ENCODE measurements around the gene ZMYM3. TPM values are rescaled to one million over a fixed set of nuclear protein-coding genes. Genes with fewer than 3 reads are reported as not detected.

ZMYM3 gene
- total and polyA plus RNA-seq, 9 of the 15 experiments (the other 6 are each of a cell fraction or from before 2014, with no cell fraction given): 4.3 to 36.3 (median 16.8) TPM

GRCh38 chrX:71227370-71228062, 26.4 kb downstream of the ZMYM3 start:
- peaks cover 2 to 19% of the 10 kb centered on the region in 2 experiments; a peak in 3 of 5 replicates for H3K27me3 ChIP-seq (ENCODE audit: control insufficient read depth in 2 of 2, insufficient read depth in 2 of 2, low read length in 2 of 2)
- no peak overlapping the region for H3K9ac ChIP-seq (ENCODE audit: insufficient read depth in 1 of 2, low read depth in 2 of 2, low read length in 2 of 2)
- ATAC-seq (peak; percentile 63), DNase-seq (ENCODE audit: extremely low read depth in 1 of 4, low spot score in 3 of 4) (peak in 1 of 4 experiments; percentile 23), FAIRE-seq (no peak)
- intact Hi-C loops (cut with micrococcal nuclease) (loop anchor here (2.0 kb wide), 1 partner anchor 55 kb away; the partner anchor contains the start of gene NONO), in situ Hi-C loops (cut with MboI) (no loop called here)
- H3K36me3 ChIP-seq (ENCODE audit: control insufficient read depth, insufficient read depth, low read length): no peaks in the 10 kb centered on the region
- ChIA-PET CTCF (ENCODE audit: low intra/inter-chr PET ratio) (no interaction called here), POLR2A (interaction anchor here (1.2 kb wide), 1 partner anchor 138 kb away, joined by 4 read pairs; the partner anchor contains the start of gene TAF1)
- no peak for TF ChIP-seq E2F1 (CRISPR knock-in tag; IDR thresholded peaks at IDR 0.05)
- no peak for TF ChIP-seq ZNF217 (CRISPR knock-in tag; IDR thresholded peaks at IDR 0.05)
- peak in 1 of 2 experiments; percentile 37; a peak in 2 of 4 replicates for TF ChIP-seq RAD21 (CRISPR knock-in tag; conservative IDR thresholded peaks at IDR 0.05 in 1 of 2, IDR thresholded peaks at IDR 0.05 in 1 of 2)
- TF ChIP-seq REST (IDR thresholded peaks at IDR 0.05; ENCODE audit: borderline replicate concordance): peak; percentile 13; the same call in 1 of the 2 replicates
- TF ChIP-seq REST (CRISPR knock-in tag; IDR thresholded peaks at IDR 0.05; ENCODE audit: low read depth): no peak
- peak; percentile 25 to 42 (median 38); a peak in 4 of 6 replicates for TF ChIP-seq CTCF (IDR thresholded peaks at IDR 0.05 in 2 of 3, conservative IDR thresholded peaks at IDR 0.05 in 1 of 3; ENCODE audit: insufficient read depth in 2 of 3, low read depth in 1 of 3, low read length in 3 of 3)
- BruUV-seq (replicated peaks): no TSS peak
- H2AFZ ChIP-seq (ENCODE audit: low read depth, low read length): peak overlapping the region; percentile 59; the same call in 1 of the 2 replicates
- H3K27ac ChIP-seq (ENCODE audit: extremely low read depth, low read depth, low read length): no peak overlapping the region
- WGBS (ENCODE audit: insufficient coverage, low coverage, missing lambda C conversion rate): 17% methylated on average over 5 of the region's 5 CpGs
- H4K20me1 ChIP-seq (replicated peaks; ENCODE audit: control insufficient read depth, insufficient read depth, low read length): no peaks in the 10 kb centered on the region
- H3K9me1 ChIP-seq (ENCODE audit: control insufficient read depth, insufficient read depth, low read length): no peaks in the 10 kb centered on the region
- no peak overlapping the region for H3K4me2 ChIP-seq (ENCODE audit: insufficient read depth, low read length)
- no peaks in the 10 kb centered on the region for H3K9me3 ChIP-seq (replicated peaks; ENCODE audit: control insufficient read depth, insufficient read depth, low read depth, low read length)
- no peaks in the 10 kb centered on the region for H3K79me2 ChIP-seq (ENCODE audit: control insufficient read depth, insufficient read depth, low read length)
- peaks cover 4 to 9% of the 10 kb centered on the region in 2 experiments; a peak in 2 of 5 replicates for H3K4me1 ChIP-seq (replicated peaks in 1 of 2; ENCODE audit: control insufficient read depth in 2 of 2, insufficient read depth in 2 of 2, low read length in 2 of 2)
- no peak overlapping the region for H3K4me3 ChIP-seq

Measured in K562 (cell line).